K562 (cell line): ENCODE measurements around the gene PYHIN1. TPM values are rescaled to one million over a fixed set of nuclear protein-coding genes. Genes with fewer than 3 reads are reported as not detected.

Source experiments
- FOXA1 ChIP-seq: fragments of 450-650 bp; IDR thresholded peaks from 2 replicates; pipeline ENCODE4 v1.6.1; 2016; ENCODE audit warnings: mild to moderate bottlenecking, borderline replicate concordance
- KHSRP ChIP-seq: fragments of 450-650 bp; IDR thresholded peaks from 2 replicates; pipeline ENCODE4 v1.6.1; 2017
- KLF1 ChIP-seq: fragments of 450-650 bp; IDR thresholded peaks from 2 replicates; pipeline ENCODE4 v1.6.1; 2016; ENCODE audit warnings: missing genetic modification characterization, missing compliant biosample characterization
- NR2C2 ChIP-seq, 2 experiments: fragments of 200-800 bp in 1 of 2; sonication (Bioruptor generic) in 1 of 2; sonication (generic) in 1 of 2; formaldehyde crosslinking in 1 of 2; IDR thresholded peaks; 2 replicates each; pipeline versions ENCODE4 v1.6.1 to v1.8.0; 2016 to 2022; ENCODE audit warnings: mild to moderate bottlenecking in 1 of 2, missing compliant biosample characterization in 1 of 2, missing genetic modification characterization in 1 of 2, missing genetic modification reagents in 1 of 2
- PYGO2 ChIP-seq: fragments of 450-650 bp; IDR thresholded peaks from 2 replicates; pipeline ENCODE4 v1.6.1; 2016; ENCODE audit warnings: mild to moderate bottlenecking, missing genetic modification characterization, moderate library complexity, missing compliant biosample characterization
- REST ChIP-seq, 2 experiments: fragments of 450-650 bp; formaldehyde crosslinking in 1 of 2; IDR thresholded peaks; 2 replicates each; pipeline versions ENCODE4 v1.4.0 to v1.6.1; 2014 to 2020; ENCODE audit warnings: mild to moderate bottlenecking in 2 of 2, borderline replicate concordance in 1 of 2, low read depth in 1 of 2
- THAP12 ChIP-seq: fragments of 250-450 bp; sonication (Bioruptor Pico); IDR thresholded peaks from 2 replicates; pipeline ENCODE4 v1.9.0; 2021; ENCODE audit warnings: mild to moderate bottlenecking, inconsistent platforms
- ZFP1 ChIP-seq: fragments of 450-650 bp; formaldehyde crosslinking; IDR thresholded peaks from 2 replicates; pipeline ENCODE4 v1.4.0; 2020; ENCODE audit warnings: mild to moderate bottlenecking, mixed read lengths
- ZNF121 ChIP-seq: sonication (generic); formaldehyde crosslinking; conservative IDR thresholded peaks from 2 replicates; pipeline ENCODE4 v1.8.0; 2022; ENCODE audit warnings: missing genetic modification reagents
- ZNF551 ChIP-seq: fragments of 250-450 bp; sonication (Bioruptor Pico); IDR thresholded peaks from 2 replicates; pipeline ENCODE4 v1.5.0; 2021; ENCODE audit warnings: mild to moderate bottlenecking, moderate library complexity
- polyA plus RNA-seq, 8 experiments: library from polyadenylated mRNA; depleted of rRNA in 4 of 8; stranded (reverse) in 5 of 8; unstranded in 3 of 8; fragments of >200 nt; fragmentation: Nextera tagmentation in 2 of 8; fragmentation: Illumina TruSeq in 1 of 8; extraction: Ambion mirVana in 2 of 8; extraction: Trizol in 1 of 8; gene quantifications; 2 replicates each; pipeline versions ENCODE4 v1.2.1 to v1.2.3, GENCODE V29; 2011 to 2014; ENCODE audit warnings: inconsistent platforms in 1 of 8, missing spikeins in 1 of 8
- total RNA-seq, 7 experiments: library from RNA; depleted of rRNA in 6 of 7; stranded (reverse); fragments of >200 nt in 6 of 7; fragmentation: Illumina TruSeq in 2 of 7; extraction: Trizol in 2 of 7; gene quantifications; 2 replicates each; pipeline versions ENCODE4 v1.2.1 to v1.2.3, GENCODE V29; 2011 to 2021; ENCODE audit warnings: low replicate concordance in 1 of 7
- TF ChIP-seq, protein P1 (sequence below), 2 experiments: IDR thresholded peaks; 2 replicates each; pipeline ENCODE4 v1.6.1; 2011; ENCODE audit warnings: borderline replicate concordance in 1 of 2, control low read depth in 1 of 2, low read depth in 1 of 2, low read length in 1 of 2, mild to moderate bottlenecking in 1 of 2, mixed read lengths in 1 of 2, moderate library complexity in 1 of 2; ENCODE audit not compliant: insufficient read depth in 1 of 2, insufficient read length in 1 of 2, poor library complexity in 1 of 2, severe bottlenecking in 1 of 2; ENCODE audit errors: extremely low read depth in 1 of 2
- TF ChIP-seq, protein P2 (sequence below): fragments of 450-650 bp; IDR thresholded peaks from 2 replicates; pipeline ENCODE4 v1.6.1; 2014; ENCODE audit warnings: low read depth, mild to moderate bottlenecking, moderate library complexity, borderline replicate concordance

PYHIN1 gene
- total and polyA plus RNA-seq, 9 of the 15 experiments (the other 6 are each of a cell fraction or from before 2014, with no cell fraction given), result not detected

GRCh38 chr1:159009704-159010361, 78.5 kb downstream of the PYHIN1 start, which contains the start of gene IFI16 (continued):
- no peak for TF ChIP-seq THAP12 (CRISPR knock-in tag)
- peak; percentile 51; the same call in 1 of the 2 replicates for TF ChIP-seq PYGO2 (tag)
- no peak; the same call in 1 of the 2 replicates for TF ChIP-seq REST (IDR thresholded peaks at IDR 0.05; ENCODE audit: borderline replicate concordance)
- TF ChIP-seq REST (CRISPR knock-in tag; IDR thresholded peaks at IDR 0.05; ENCODE audit: low read depth), result no peak
- TF ChIP-seq, protein P1, sequence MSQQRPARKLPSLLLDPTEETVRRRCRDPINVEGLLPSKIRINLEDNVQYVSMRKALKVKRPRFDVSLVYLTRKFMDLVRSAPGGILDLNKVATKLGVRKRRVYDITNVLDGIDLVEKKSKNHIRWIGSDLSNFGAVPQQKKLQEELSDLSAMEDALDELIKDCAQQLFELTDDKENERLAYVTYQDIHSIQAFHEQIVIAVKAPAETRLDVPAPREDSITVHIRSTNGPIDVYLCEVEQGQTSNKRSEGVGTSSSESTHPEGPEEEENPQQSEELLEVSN (IDR thresholded peaks at IDR 0.05; ENCODE audit: borderline replicate concordance in 1 of 2, extremely low read depth in 1 of 2, insufficient read depth in 1 of 2, insufficient read length in 1 of 2, low read depth in 1 of 2, low read length in 1 of 2, poor library complexity in 1 of 2, severe bottlenecking in 1 of 2), result no peak
- TF ChIP-seq FOXA1, result no peak
- TF ChIP-seq, protein P2, sequence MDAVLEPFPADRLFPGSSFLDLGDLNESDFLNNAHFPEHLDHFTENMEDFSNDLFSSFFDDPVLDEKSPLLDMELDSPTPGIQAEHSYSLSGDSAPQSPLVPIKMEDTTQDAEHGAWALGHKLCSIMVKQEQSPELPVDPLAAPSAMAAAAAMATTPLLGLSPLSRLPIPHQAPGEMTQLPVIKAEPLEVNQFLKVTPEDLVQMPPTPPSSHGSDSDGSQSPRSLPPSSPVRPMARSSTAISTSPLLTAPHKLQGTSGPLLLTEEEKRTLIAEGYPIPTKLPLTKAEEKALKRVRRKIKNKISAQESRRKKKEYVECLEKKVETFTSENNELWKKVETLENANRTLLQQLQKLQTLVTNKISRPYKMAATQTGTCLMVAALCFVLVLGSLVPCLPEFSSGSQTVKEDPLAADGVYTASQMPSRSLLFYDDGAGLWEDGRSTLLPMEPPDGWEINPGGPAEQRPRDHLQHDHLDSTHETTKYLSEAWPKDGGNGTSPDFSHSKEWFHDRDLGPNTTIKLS, result no peak
- no peak for TF ChIP-seq KHSRP
- no peak for TF ChIP-seq ZNF551 (CRISPR knock-in tag)
- no peak for TF ChIP-seq KLF1 (tag)
- TF ChIP-seq NR2C2 (CRISPR knock-in tag; IDR thresholded peaks at IDR 0.05), result no peak
- TF ChIP-seq NR2C2 (tag; IDR thresholded peaks at IDR 0.05), result no peak
- TF ChIP-seq ZFP1 (CRISPR knock-in tag), result no peak
- TF ChIP-seq ZNF121 (CRISPR knock-in tag), result no peak
